Adrenal gland (tissue), 5 donors: ENCODE data around the gene TRIM14.

Experiments
- POLR2A ChIP-seq, 2 donors: fragments of 450-650 bp; IDR thresholded peaks; one replicate each; pipeline ENCODE4 v1.6.1; 2017; ENCODE audit warnings: antibody characterized with exemption in 2 of 2, mild to moderate bottlenecking in 2 of 2, moderate library complexity in 1 of 2
- TF ChIP-seq, protein P1 (sequence below), 6 experiments: fragments of 450-650 bp in 4 of 6; fragments of 200-600 bp in 2 of 6; sonication (generic) in 1 of 6; IDR thresholded peaks; 1 replicate in 5 of 6; 2 replicates in 1 of 6; pipeline versions ENCODE4 v1.5.1 to v1.8.0; 2016 to 2021; ENCODE audit warnings: antibody characterized with exemption in 6 of 6, mild to moderate bottlenecking in 2 of 6, moderate library complexity in 1 of 6
- donor health status: DM: no; HTN: no; CAD: no.

DNA sequence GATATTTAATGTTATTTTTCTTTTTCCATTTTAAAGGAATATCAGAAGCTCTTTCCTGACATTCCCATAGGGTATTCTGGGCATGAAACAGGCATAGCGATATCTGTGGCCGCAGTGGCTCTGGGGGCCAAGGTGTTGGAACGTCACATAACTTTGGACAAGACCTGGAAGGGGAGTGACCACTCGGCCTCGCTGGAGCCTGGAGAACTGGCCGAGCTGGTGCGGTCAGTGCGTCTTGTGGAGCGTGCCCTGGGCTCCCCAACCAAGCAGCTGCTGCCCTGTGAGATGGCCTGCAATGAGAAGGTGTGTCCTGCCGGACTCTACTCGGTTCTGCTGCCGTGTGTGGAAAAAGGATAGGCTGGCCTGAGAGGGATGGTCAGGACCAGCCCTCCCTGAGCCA, 38.2 kb downstream of the TRIM14 start:
- TF ChIP-seq, protein P1, sequence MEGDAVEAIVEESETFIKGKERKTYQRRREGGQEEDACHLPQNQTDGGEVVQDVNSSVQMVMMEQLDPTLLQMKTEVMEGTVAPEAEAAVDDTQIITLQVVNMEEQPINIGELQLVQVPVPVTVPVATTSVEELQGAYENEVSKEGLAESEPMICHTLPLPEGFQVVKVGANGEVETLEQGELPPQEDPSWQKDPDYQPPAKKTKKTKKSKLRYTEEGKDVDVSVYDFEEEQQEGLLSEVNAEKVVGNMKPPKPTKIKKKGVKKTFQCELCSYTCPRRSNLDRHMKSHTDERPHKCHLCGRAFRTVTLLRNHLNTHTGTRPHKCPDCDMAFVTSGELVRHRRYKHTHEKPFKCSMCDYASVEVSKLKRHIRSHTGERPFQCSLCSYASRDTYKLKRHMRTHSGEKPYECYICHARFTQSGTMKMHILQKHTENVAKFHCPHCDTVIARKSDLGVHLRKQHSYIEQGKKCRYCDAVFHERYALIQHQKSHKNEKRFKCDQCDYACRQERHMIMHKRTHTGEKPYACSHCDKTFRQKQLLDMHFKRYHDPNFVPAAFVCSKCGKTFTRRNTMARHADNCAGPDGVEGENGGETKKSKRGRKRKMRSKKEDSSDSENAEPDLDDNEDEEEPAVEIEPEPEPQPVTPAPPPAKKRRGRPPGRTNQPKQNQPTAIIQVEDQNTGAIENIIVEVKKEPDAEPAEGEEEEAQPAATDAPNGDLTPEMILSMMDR (IDR thresholded peaks at IDR 0.05), result no peak
- no peak for TF ChIP-seq POLR2A (IDR thresholded peaks at IDR 0.05)
